ENCODE data around the gene ZNF823.
"Not testable (repeated sequence)": the region's sequence is repeated elsewhere in the genome, so short reads cannot be mapped to it uniquely, and the experiment has no call there.

The ZNF823 gene

GRCh38 chr19:11676661-11677600 lies 61.8 kb downstream of the ZNF823 start:
- not testable (repeated sequence) for DNase-seq

- no peak for DNase-seq
Observed at GRCh38 chr19:11675569-11675968, 63.2 kb downstream of the ZNF823 start.

- no peak for DNase-seq
Observed at GRCh38 chr19:11674067-11674492, 64.7 kb downstream of the ZNF823 start.

GRCh38 chr19:11673608-11674041 lies 65.1 kb downstream of the ZNF823 start:
- DNase-seq: no peak

Data from NCI-H446 (cell line).